ENCODE data around the gene EEIG1.
A peak's percentile ranks its signal among the peaks of the same experiment; 100 is the strongest.
"Not testable (repeated sequence)": the region's sequence is repeated elsewhere in the genome, so short reads cannot be mapped to it uniquely, and the experiment has no call there.

EEIG1 gene

DNA sequence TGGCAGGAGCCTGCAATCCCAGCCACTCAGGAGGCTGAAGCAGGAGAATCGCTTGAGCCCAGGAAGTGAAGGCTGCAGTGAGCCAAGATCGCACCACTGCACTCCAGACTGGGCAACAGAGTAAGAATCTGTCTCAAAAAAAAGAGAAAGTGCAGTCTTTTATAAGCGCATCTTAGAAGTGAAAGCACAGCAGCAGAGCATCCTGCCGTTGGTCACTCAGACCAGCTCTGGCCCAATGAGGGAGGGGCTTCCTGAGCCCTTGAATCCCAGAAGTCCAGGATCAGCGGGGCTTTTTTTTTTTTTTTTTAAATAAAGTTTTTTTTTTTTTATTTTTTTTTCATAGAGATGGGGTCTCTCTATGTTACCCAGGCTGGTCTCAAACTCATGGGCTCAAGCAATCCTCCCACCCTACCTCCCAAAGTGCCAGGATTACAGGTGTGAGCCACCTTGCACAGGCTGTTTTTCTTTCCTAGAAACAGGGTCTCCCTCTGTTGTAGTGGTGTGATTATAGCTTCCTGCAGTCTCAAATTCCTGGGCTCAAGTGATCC is 44.0 kb upstream of the EEIG1 start:
- Histone ChIP-seq H3K9me3 (ENCODE audit: insufficient read depth, low read depth, low read length) (no peaks in the 10 kb centered on the region), H3K9me2 (replicated peaks; ENCODE audit: low read depth, low read length) (no peaks in the 10 kb centered on the region), H3K27me3 (ENCODE audit: insufficient read depth, low read length, poor library complexity, severe bottlenecking) (no peaks in the 10 kb centered on the region), H3K36me3 (ENCODE audit: insufficient read depth, low read length) (no peaks in the 10 kb centered on the region), H3K4me3 (ENCODE audit: low read length, poor library complexity, severe bottlenecking) (no peak overlapping the region), H4K20me1 (ENCODE audit: insufficient read depth, low read length, poor library complexity, severe bottlenecking) (no peaks in the 10 kb centered on the region), H3K79me2 (ENCODE audit: insufficient read depth, low read length) (0 out of 2 replicates have a peak, but pooled peaks cover 5% of the 10 kb centered on the region), H3F3A (ENCODE audit: low read depth) (peaks cover 8% of the 10 kb centered on the region), H3K4me2 (ENCODE audit: low read depth, low read length, poor library complexity, severe bottlenecking) (peak overlapping the region; percentile 62), H3K9ac (ENCODE audit: low read depth, low read length, poor library complexity, severe bottlenecking) (no peak overlapping the region), H2AFZ (ENCODE audit: low read length) (no peak overlapping the region), H3K4me1 (ENCODE audit: insufficient read depth, low read length, poor library complexity, severe bottlenecking) (peaks cover 62% of the 10 kb centered on the region)
- no peak for TF ChIP-seq EZH2phosphoT487 (IDR thresholded peaks at IDR 0.05; ENCODE audit: borderline replicate concordance)
- TF ChIP-seq, protein P1, sequence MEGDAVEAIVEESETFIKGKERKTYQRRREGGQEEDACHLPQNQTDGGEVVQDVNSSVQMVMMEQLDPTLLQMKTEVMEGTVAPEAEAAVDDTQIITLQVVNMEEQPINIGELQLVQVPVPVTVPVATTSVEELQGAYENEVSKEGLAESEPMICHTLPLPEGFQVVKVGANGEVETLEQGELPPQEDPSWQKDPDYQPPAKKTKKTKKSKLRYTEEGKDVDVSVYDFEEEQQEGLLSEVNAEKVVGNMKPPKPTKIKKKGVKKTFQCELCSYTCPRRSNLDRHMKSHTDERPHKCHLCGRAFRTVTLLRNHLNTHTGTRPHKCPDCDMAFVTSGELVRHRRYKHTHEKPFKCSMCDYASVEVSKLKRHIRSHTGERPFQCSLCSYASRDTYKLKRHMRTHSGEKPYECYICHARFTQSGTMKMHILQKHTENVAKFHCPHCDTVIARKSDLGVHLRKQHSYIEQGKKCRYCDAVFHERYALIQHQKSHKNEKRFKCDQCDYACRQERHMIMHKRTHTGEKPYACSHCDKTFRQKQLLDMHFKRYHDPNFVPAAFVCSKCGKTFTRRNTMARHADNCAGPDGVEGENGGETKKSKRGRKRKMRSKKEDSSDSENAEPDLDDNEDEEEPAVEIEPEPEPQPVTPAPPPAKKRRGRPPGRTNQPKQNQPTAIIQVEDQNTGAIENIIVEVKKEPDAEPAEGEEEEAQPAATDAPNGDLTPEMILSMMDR (conservative IDR thresholded peaks at IDR 0.05; ENCODE audit: low read length): no peak

DNA sequence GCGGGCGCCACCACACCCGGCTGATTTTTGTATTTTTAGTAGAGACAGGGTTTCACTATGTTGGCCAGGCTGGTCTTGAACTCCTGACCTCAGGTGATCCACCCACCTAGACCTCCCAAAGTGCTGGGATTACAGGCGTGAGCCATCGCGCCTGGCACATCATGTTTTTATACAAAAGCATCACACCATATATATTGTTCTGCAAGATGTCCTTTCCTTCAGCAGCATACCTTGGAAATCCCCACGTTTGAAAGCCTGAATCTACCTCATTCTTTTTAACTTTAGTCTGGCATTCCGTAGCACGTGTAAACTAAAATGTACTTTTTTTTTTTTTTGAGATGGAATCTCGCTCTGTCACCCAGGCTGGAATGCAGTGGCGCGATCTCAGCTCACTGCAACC is 42.9 kb upstream of the EEIG1 start:
- not testable (repeated sequence) for H3K9me2 ChIP-seq (replicated peaks; ENCODE audit: low read depth, low read length); H3K4me3 ChIP-seq (ENCODE audit: low read length, poor library complexity, severe bottlenecking); H4K20me1 ChIP-seq (ENCODE audit: insufficient read depth, low read length, poor library complexity, severe bottlenecking); H3K4me2 ChIP-seq (ENCODE audit: low read depth, low read length, poor library complexity, severe bottlenecking); H2AFZ ChIP-seq (ENCODE audit: low read length); H3F3A ChIP-seq (ENCODE audit: low read depth); H3K27me3 ChIP-seq (ENCODE audit: insufficient read depth, low read length, poor library complexity, severe bottlenecking); H3K9ac ChIP-seq (ENCODE audit: low read depth, low read length, poor library complexity, severe bottlenecking); H3K9me3 ChIP-seq (ENCODE audit: insufficient read depth, low read depth, low read length); H3K36me3 ChIP-seq (ENCODE audit: insufficient read depth, low read length); H3K79me2 ChIP-seq (ENCODE audit: insufficient read depth, low read length)
- peaks cover 52% of the 10 kb centered on the region for H3K4me1 ChIP-seq (ENCODE audit: insufficient read depth, low read length, poor library complexity, severe bottlenecking)

DNA sequence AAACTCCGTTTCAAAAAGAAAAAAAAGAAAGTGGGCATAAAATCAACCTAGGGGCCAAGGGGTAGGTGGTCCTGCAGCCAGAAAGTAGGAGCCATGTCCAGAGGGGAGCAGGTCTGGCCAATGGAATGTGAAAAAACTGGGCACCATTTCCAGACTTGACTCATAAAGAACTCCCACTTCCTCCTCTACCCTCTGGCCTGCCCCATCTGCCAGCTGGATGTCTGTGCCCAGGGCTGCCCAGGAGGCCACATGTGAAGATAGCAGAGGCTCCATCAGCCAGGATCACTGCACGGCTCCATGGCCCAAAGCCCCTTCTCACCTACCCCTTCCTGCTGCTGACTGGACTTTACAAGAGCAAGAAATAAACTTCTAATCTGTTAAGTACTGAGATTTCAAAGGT is 42.1 kb upstream of the EEIG1 start:
- no peaks in the 10 kb centered on the region for H3K9me2 ChIP-seq (replicated peaks; ENCODE audit: low read depth, low read length)
- no peak overlapping the region for H3K4me3 ChIP-seq (ENCODE audit: low read length, poor library complexity, severe bottlenecking)
- H3F3A ChIP-seq (ENCODE audit: low read depth): no peaks in the 10 kb centered on the region
- H3K4me2 ChIP-seq (ENCODE audit: low read depth, low read length, poor library complexity, severe bottlenecking): no peak overlapping the region
- TF ChIP-seq, protein P1 (conservative IDR thresholded peaks at IDR 0.05; ENCODE audit: low read length): no peak
- no peak for TF ChIP-seq EZH2phosphoT487 (IDR thresholded peaks at IDR 0.05; ENCODE audit: borderline replicate concordance)
- H3K4me1 ChIP-seq (ENCODE audit: insufficient read depth, low read length, poor library complexity, severe bottlenecking): peaks cover 50% of the 10 kb centered on the region
- no peak overlapping the region for H2AFZ ChIP-seq (ENCODE audit: low read length)
- 0 out of 2 replicates have a peak, but pooled peaks cover 5% of the 10 kb centered on the region for H3K79me2 ChIP-seq (ENCODE audit: insufficient read depth, low read length)
- H3K9me3 ChIP-seq (ENCODE audit: insufficient read depth, low read depth, low read length): no peaks in the 10 kb centered on the region
- H4K20me1 ChIP-seq (ENCODE audit: insufficient read depth, low read length, poor library complexity, severe bottlenecking): no peaks in the 10 kb centered on the region
- H3K36me3 ChIP-seq (ENCODE audit: insufficient read depth, low read length): no peaks in the 10 kb centered on the region
- H3K9ac ChIP-seq (ENCODE audit: low read depth, low read length, poor library complexity, severe bottlenecking): no peak overlapping the region
- H3K27me3 ChIP-seq (ENCODE audit: insufficient read depth, low read length, poor library complexity, severe bottlenecking): no peaks in the 10 kb centered on the region

DNA sequence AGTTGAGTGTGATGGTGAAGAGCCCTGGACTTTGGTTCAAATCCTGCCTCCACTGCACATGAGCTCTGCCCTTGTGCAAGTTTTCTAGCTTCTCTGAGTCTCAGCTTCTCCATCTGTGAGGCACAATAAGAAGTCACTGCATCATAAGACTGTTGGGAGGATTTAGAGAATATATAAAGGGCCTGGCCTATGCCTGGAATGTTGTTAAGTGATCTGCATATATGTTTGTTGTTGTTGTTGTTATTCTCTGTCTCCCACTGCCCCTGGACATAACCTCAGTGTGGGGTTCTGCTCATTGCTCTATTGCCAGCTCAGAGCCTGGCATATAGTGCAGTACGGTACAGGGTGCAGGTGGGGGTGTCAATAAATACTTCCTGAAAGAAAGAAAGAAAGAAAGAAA is 40.3 kb upstream of the EEIG1 start:
- Histone ChIP-seq H2AFZ (ENCODE audit: low read length) (no peak overlapping the region), H3K4me1 (ENCODE audit: insufficient read depth, low read length, poor library complexity, severe bottlenecking) (peaks cover 33% of the 10 kb centered on the region), H3K9ac (ENCODE audit: low read depth, low read length, poor library complexity, severe bottlenecking) (no peak overlapping the region), H3F3A (ENCODE audit: low read depth) (no peaks in the 10 kb centered on the region), H3K36me3 (ENCODE audit: insufficient read depth, low read length) (no peaks in the 10 kb centered on the region), H3K9me3 (ENCODE audit: insufficient read depth, low read depth, low read length) (no peaks in the 10 kb centered on the region), H3K4me3 (ENCODE audit: low read length, poor library complexity, severe bottlenecking) (no peak overlapping the region), H4K20me1 (ENCODE audit: insufficient read depth, low read length, poor library complexity, severe bottlenecking) (no peaks in the 10 kb centered on the region), H3K4me2 (ENCODE audit: low read depth, low read length, poor library complexity, severe bottlenecking) (no peak overlapping the region), H3K9me2 (replicated peaks; ENCODE audit: low read depth, low read length) (no peaks in the 10 kb centered on the region), H3K79me2 (ENCODE audit: insufficient read depth, low read length) (0 out of 2 replicates have a peak, but pooled peaks cover 5% of the 10 kb centered on the region), H3K27me3 (ENCODE audit: insufficient read depth, low read length, poor library complexity, severe bottlenecking) (no peaks in the 10 kb centered on the region)
- no peak for TF ChIP-seq EZH2phosphoT487 (IDR thresholded peaks at IDR 0.05; ENCODE audit: borderline replicate concordance)
- TF ChIP-seq, protein P1 (conservative IDR thresholded peaks at IDR 0.05; ENCODE audit: low read length): no peak; the same call in 1 of the 2 replicates
